ENCODE measurements around the gene PTPRN2.
"Not testable (repeated sequence)": the region's sequence is repeated elsewhere in the genome, so short reads cannot be mapped to it uniquely, and the experiment has no call there.

PTPRN2 gene

DNA sequence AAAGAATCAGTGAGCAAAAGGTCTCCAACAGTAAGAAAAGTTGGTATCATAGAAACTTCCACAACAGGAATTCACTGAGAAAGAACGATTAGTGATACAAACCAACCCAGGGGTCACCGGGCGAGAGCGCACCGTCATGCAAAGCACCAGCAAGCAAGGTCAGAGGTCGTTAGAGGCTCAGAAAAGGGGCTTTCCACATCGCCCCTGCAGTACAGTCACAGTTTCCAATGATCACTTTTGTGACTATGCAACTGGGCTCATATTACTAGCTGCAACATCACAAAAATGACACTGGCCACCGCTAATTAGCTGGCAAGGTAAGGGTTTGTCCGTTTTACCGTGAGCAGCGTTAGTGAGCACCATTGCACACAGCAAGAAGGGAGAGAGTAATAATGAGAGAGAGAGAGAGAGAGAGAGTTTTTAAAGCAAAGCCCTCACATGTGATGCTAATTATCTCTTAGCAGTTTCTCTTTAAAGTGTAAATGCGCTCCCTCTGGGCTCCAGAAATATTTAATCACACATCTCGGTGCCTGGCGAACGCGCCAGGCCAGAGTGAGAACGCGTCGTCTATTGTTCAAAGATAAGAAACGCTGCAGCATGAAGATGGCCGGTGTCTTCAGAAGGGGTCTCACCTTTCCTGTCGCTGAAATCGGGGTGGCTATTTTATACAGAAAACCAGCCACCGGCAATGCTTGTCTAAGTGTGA lies 1013.4 kb downstream of the PTPRN2 start:
- DNase-seq (ENCODE audit: low read depth in 1 of 2, low spot score in 1 of 2) = no peak

- no peak for DNase-seq (ENCODE audit: low read depth in 1 of 2, low spot score in 1 of 2)
Observed at GRCh38 chr7:157573244-157573643, 1014.4 kb downstream of the PTPRN2 start.

DNA sequence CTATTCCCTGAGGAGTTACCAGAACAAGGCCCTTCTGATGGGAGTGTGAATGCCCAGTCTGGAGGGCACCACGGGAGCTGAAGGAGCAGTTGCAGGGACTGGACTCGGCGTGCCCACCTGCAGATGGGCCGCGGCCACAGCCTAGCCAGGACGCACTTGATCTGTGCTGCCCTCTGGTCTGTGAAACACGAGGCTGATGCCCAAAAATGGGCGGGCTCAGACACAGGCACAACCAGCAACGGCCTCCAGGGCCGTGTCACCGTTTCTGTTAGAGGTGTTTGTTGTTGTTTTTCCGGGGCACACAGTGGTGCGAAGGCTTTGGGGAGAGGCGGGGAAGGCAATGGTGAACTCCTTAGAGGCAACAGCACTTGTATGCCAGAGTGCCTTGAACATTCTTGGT lies 1015.0 kb downstream of the PTPRN2 start:
- DNase-seq (ENCODE audit: low read depth in 1 of 2, low spot score in 1 of 2) = no peak

- DNase-seq (ENCODE audit: low read depth in 1 of 2, low spot score in 1 of 2) = no peak
Observed at GRCh38 chr7:157570531-157571200, 1017.0 kb downstream of the PTPRN2 start.

DNA sequence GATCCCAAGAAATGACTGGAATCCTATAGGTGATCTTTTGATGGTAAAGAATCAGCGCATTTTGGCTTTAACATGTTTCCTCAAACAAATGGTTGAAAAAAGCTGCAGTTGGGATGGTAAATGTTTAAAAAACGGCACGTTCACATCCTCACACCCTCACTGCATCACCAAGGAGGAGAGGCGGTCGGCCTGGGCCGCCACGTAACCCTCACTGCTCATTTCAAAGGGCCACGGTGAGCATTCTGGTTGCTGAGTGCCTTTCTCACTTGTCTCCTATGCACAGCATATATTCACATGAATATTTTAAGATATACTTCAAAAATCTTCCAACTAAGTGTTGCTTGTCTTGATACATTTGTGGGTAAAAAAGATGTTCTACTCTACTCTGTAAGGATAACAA lies 1017.7 kb downstream of the PTPRN2 start:
- DNase-seq (ENCODE audit: low read depth in 1 of 2, low spot score in 1 of 2) = no peak

- peak; percentile 8 to 27 for DNase-seq (ENCODE audit: low read depth in 1 of 2, low spot score in 1 of 2)
Observed at GRCh38 chr7:157568770-157569584, 1018.6 kb downstream of the PTPRN2 start.

- DNase-seq (ENCODE audit: low read depth in 1 of 2, low spot score in 1 of 2) = no peak
Observed at GRCh38 chr7:157568106-157568769, 1019.4 kb downstream of the PTPRN2 start.

DNA sequence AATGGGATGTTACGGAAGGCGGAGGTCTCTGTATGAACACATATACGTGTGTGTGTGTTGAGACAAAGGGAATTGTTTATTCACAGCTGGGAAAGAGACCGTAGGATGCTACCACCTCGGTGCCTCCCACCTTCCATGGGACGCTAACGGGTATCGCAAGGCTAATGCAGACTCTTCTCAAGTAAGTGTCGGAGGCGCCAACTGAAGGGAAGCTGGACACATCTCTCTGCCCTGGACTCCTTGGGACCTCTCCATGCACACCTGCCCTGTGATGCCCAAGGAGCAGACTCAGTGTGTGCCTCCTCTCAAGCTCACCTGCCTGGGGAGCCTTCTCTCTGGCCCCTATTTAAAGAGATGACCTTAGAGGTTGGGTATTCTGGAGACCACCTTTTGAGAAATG lies 1020.0 kb downstream of the PTPRN2 start:
- no peak for DNase-seq (ENCODE audit: low read depth in 1 of 2, low spot score in 1 of 2)

GRCh38 chr7:157566631-157567006 lies 1021.0 kb downstream of the PTPRN2 start:
- no peak for DNase-seq (ENCODE audit: low read depth in 1 of 2, low spot score in 1 of 2)

DNA sequence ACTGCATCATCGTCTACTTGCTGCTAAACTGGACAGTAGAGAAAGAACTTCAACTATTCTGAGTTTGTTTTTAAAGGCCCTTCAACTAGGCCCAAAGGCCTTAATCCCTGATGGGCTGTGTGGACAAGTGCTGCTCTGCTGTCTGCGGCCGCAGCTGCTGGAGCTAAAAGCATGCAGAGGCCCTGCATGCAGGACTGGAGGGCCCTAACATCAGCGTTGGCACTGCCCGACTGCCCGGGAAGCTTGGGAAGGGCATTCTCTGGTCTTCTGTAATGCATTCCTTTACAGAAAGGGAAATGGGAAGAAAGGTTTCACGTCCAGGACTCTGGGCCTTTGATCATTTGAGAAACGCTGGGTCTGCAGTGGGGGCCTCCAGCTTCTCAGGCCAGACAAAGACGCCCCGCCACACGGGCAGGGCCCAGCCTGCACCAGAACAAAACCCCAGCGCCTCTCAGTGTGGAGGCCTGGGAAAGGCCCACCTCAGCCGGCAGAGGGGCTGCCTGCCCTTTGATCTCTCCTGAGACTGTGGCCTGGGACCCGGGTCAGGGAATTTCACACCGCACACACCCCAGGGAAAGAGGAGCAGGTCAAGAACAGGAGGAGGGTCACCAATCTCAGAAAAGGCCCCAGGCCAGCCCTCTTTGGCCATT lies 1021.5 kb downstream of the PTPRN2 start:
- DNase-seq (ENCODE audit: low read depth in 1 of 2, low spot score in 1 of 2) = no peak

DNA sequence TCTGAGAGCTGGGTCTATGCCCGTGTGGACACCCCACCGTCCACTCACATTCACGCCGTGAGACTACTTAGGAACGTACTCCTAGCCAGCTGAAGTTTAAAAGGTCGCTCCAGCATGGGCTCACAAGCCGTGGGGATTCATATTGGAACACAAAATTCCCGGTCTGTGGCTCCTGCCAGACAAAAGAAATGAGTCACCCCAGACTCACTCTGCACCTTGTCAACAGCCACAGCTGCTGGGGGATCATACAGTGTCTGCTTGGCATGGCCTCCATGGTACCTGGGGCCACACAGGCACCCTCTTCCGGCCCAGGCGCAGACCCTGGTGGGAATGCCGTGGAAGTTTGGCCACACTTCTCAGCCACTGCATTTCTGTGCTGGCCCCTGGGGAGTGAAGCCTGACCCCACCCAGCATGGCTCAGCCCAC lies 1022.4 kb downstream of the PTPRN2 start:
- DNase-seq (ENCODE audit: low read depth in 1 of 2, low spot score in 1 of 2) = no peak

DNA sequence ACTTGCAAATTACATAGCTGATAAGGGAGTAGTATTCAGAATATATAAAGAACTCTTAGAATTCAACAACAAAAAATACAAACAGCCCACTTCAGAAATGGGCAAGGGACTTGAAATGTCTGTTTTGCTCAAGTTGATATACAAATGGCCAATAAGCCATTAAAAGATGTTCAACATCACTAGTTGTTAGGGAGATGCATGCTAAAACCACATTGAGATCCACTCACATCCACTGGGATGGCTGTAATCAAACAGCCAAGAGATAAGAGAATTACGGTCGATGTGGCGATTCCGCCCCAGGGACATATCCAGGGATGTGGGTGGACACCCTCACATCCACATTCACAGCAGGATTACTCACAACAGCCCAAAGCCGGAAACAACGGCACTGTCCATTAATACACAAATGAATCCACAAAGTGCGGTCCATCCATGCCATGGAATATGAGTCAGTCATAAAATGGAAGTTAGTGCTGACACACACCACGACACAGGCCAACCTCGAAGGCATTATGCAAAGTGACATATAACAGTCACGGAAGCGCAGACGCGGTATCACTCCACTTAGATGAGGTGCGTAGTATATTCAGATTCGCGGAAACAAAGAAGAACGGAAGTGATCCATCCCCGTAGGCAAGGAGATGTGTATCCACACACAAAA lies 1023.0 kb downstream of the PTPRN2 start:
- DNase-seq (ENCODE audit: low read depth in 1 of 2, low spot score in 1 of 2) = no peak

GRCh38 chr7:157563467-157564135 lies 1024.0 kb downstream of the PTPRN2 start:
- DNase-seq (ENCODE audit: low read depth in 1 of 2, low spot score in 1 of 2) = not testable (repeated sequence)

GRCh38 chr7:157562522-157563398 lies 1024.9 kb downstream of the PTPRN2 start:
- DNase-seq (ENCODE audit: low read depth in 1 of 2, low spot score in 1 of 2) = not testable (repeated sequence)

DNA sequence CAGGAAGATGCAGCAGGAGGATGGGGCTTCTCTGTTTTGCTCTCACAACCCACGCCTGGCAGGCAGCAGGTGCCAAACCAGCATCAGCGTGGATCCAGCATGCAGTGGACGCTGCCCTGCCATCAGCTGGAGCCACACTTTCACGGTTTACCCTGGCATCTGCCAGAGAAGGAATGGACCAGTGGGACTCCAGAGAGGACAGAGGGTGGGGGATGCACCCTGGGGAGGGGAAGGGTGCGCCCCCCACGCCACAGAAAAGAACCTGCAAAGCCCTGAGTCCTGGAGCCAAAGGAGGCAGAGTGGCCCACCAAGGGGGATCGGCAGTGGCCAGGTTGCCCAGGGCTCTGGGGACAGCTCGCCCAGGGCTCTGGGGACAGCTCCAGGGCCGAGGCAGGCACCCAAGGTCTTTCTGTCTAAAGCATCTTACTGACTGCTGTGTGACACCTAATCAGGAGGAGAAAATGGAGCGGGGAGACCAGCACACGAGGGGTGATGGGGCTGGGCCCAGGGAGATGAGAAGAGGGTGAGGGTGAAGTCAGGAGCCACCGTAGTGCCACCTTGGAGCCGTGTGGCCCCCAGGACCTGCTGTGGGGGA lies 1025.7 kb downstream of the PTPRN2 start:
- no peak for DNase-seq (ENCODE audit: low read depth in 1 of 2, low spot score in 1 of 2)

DNA sequence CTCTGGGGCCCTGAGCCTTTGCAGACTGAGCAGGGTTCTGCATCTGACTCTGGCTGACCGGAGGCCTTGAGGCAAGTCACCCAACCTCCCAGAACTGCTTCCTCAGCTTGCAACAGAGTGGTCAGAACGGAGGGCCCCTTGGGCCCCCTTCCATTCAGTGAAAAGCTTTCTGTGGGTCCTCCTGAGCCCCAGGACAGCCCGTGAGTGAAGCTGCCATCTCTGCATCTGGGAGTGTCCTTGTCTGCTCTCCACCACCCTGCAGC lies 1026.2 kb downstream of the PTPRN2 start:
- DNase-seq (ENCODE audit: low read depth in 1 of 2, low spot score in 1 of 2) = no peak

DNA sequence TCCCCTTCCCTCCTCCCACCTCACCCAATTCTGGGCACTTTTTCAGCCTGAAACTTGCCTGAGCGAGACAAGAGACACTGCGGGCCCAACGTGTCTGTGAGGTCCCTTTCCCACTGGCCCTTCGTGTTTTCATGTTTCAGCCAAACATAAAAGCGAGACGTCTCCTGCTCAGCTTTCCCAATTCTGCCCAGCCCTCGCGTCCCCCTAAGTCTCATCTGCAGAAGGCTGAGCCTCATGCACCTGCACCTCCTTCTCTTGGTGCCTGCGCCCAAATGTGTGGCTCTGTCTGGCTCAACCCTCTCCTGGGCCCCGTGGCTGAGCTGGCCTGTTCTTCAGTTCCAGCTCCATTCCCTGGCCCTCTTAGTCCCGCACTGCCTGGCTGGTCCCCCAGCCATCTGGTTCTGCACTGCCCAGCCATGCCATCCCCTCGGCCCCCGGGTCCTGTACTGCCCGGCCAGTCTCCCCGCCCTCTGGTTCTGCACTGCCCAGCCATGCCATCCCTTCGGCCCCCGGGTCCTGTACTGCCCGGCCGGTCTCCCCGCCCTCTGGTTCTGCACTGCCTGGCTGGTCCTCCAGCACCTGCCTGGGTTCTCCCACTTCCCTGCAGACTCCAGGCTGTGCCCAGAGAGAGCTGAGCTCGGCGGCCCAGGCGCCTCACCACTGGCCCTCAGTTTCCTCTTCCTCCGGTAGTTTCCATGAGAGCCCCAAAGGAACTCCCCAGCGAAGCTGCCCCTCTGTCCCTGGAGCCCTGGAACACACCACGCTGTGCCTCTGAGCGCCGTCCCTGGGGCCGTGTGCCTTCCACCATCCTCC lies 1026.7 kb downstream of the PTPRN2 start:
- DNase-seq (ENCODE audit: low read depth in 1 of 2, low spot score in 1 of 2) = no peak

DNA sequence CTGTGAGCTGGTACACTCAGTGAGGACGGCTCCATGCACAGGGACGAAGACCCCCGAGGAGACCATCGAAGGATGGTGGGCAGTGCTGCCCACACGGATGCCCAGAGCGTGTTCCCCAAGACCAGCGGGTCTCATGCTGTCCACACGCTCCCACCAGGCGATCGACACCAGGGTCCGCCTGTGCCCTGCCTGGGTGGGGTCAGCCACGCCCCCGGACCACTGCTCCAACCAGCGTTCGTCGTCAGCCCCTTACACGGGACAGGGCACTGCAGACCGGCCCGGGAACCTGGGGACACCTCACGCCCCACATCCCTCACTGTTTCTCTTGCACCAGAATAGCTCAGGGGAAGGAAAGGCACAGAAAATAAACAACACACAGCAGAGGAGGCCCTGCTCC lies 1027.4 kb downstream of the PTPRN2 start:
- DNase-seq (ENCODE audit: low read depth in 1 of 2, low spot score in 1 of 2) = no peak
